CD4-positive, alpha-beta T cell (primary cell): ENCODE data around the gene LHFPL6. TPM values are rescaled to one million over a fixed set of nuclear protein-coding genes. Genes with fewer than 3 reads are reported as not detected.

Experiments used
- ATAC-seq: fragments of 200-7000 bp; cut with Tn5 transposase; one replicate; pipeline ENCODE4 v1.10.0; 2022; ENCODE audit warnings: mild to moderate bottlenecking; ENCODE audit not compliant: poor library complexity
- CTCF ChIA-PET: fragments of 350-600 bp; sonication (Branson Sonifier 250); formaldehyde crosslinking; loops from one replicate; lab custom pipeline; 2021; ENCODE audit warnings: antibody characterized with exemption, inconsistent platforms; lab: Charles Lee
- POLR2A ChIA-PET: fragments of 350-600 bp; sonication (Branson Sonifier 250); formaldehyde crosslinking; loops from one replicate; lab custom pipeline; 2021; ENCODE audit warnings: antibody characterized with exemption, inconsistent platforms; lab: Charles Lee
- DNase-seq, 14 experiments: peaks; one replicate each; pipeline ENCODE4 v3.0.0-alpha.2; 2013 to 2020; ENCODE audit warnings: mixed read lengths in 2 of 14
- H3K27ac ChIP-seq, 2 donors: one replicate each; pipeline versions ENCODE4 v1.5.1 to v1.7.0; 2013; ENCODE audit warnings: low read length in 2 of 2, low read depth in 1 of 2, mild to moderate bottlenecking in 1 of 2
- H3K27me3 ChIP-seq, 2 experiments: 1 replicate in 1 of 2; 2 replicates in 1 of 2; pipeline versions ENCODE4 v1.6.1 to v1.7.0; 2013; ENCODE audit warnings: low read length in 2 of 2, control low read depth in 1 of 2, mild to moderate bottlenecking in 1 of 2, moderate library complexity in 1 of 2; ENCODE audit not compliant: insufficient read depth in 2 of 2, control insufficient read depth in 1 of 2
- H3K36me3 ChIP-seq: one replicate; pipeline ENCODE4 v1.6.1; 2013; ENCODE audit warnings: low read length, control low read depth; ENCODE audit not compliant: insufficient read depth
- H3K4me1 ChIP-seq: one replicate; pipeline ENCODE4 v1.6.1; 2013; ENCODE audit warnings: low read length, control low read depth; ENCODE audit not compliant: insufficient read depth
- H3K4me3 ChIP-seq: one replicate; pipeline ENCODE4 v1.5.1; 2013; ENCODE audit warnings: mild to moderate bottlenecking, low read length, moderate library complexity
- H3K9me3 ChIP-seq, 2 experiments: 1 replicate in 1 of 2; 2 replicates in 1 of 2; pipeline versions ENCODE4 v1.6.1 to v1.7.0; 2013; ENCODE audit warnings: low read length in 2 of 2, mild to moderate bottlenecking in 2 of 2, control low read depth in 1 of 2, moderate library complexity in 1 of 2; ENCODE audit not compliant: control insufficient read depth in 1 of 2, insufficient read depth in 1 of 2
- H3K27ac Mint-ChIP-seq: one replicate; pipeline ENCODE4 v1.8.0; 2020; ENCODE audit warnings: mixed read lengths
- H3K27me3 Mint-ChIP-seq: one replicate; pipeline ENCODE4 v1.8.0; 2021; ENCODE audit warnings: mixed read lengths
- H3K36me3 Mint-ChIP-seq: one replicate; pipeline ENCODE4 v1.8.0; 2021; ENCODE audit warnings: low read depth, mixed read lengths
- H3K4me1 Mint-ChIP-seq: one replicate; pipeline ENCODE4 v1.8.0; 2021; ENCODE audit warnings: low read depth, mixed read lengths
- H3K4me3 Mint-ChIP-seq: one replicate; pipeline ENCODE4 v1.8.0; 2020; ENCODE audit warnings: mild to moderate bottlenecking, mixed read lengths
- H3K9me3 Mint-ChIP-seq: one replicate; pipeline ENCODE4 v1.8.0; 2020; ENCODE audit warnings: mixed read lengths
- CTCF ChIP-seq: fragments of 200-600 bp; IDR thresholded peaks from one replicate; pipeline ENCODE4 v1.8.0; 2022; ENCODE audit warnings: antibody characterized with exemption, mild to moderate bottlenecking
- intact Hi-C, 2 experiments: fragments of 100-400 bp; cut with DNase I in 1 of 2; cut with micrococcal nuclease in 1 of 2; formaldehyde crosslinking; loops; one replicate each; pipeline versions ENCODE4 v1.15.1 to v1.9.0; 2023 to 2025; cut with DNase I, micrococcal nuclease
- total RNA-seq, 174 experiments: library from RNA in 2 of 174; stranded (reverse) in 2 of 174; gene quantifications; one replicate each; pipeline ENCODE4 v1.2.3 and lab custom pipeline; 2021 to 2026

The LHFPL6 gene
- total RNA-seq, 2 experiments from 2014 or later: not detected

GRCh38 chr13:39444866-39445265 is 158.1 kb downstream of the LHFPL6 start:
- ChIA-PET CTCF (interaction anchor here (1.9 kb wide), 1 partner anchor 18 kb away, joined by 4 read pairs; no protein-coding TSS in a partner anchor), POLR2A (no interaction called here)
- Histone ChIP-seq H3K27me3 (peaks cover 0 to 7% of the 10 kb centered on the region in 2 experiments), H3K27ac (no peak overlapping the region), H3K9me3 (no peaks in the 10 kb centered on the region), H3K36me3 (no peaks in the 10 kb centered on the region), H3K4me3 (no peak overlapping the region), H3K4me1 (no peaks in the 10 kb centered on the region)
- DNase-seq: no peak
- Mint-ChIP-seq H3K36me3 (no peaks in the 10 kb centered on the region), H3K27ac (no peak overlapping the region), H3K4me3 (no peak overlapping the region), H3K4me1 (no peaks in the 10 kb centered on the region), H3K27me3 (peaks cover 43% of the 10 kb centered on the region), H3K9me3 (no peaks in the 10 kb centered on the region)
- no peak for TF ChIP-seq CTCF
- ATAC-seq: no peak
- intact Hi-C loops: no loop called here

- Mint-ChIP-seq H3K27ac (no peak overlapping the region), H3K4me3 (no peak overlapping the region), H3K27me3 (peaks cover 30% of the 10 kb centered on the region), H3K9me3 (no peaks in the 10 kb centered on the region), H3K4me1 (no peaks in the 10 kb centered on the region), H3K36me3 (no peaks in the 10 kb centered on the region)
- no peak for ATAC-seq
- intact Hi-C loops: no loop called here
- ChIA-PET CTCF (no interaction called here), POLR2A (interaction anchor here (0.6 kb wide), 1 partner anchor 9 kb away, joined by 3 read pairs; no protein-coding TSS in a partner anchor)
- peaks cover 0 to 8% of the 10 kb centered on the region in 2 experiments for H3K9me3 ChIP-seq
- H3K4me3 ChIP-seq: no peak overlapping the region
- no peak overlapping the region for H3K27ac ChIP-seq
- no peak for DNase-seq
- no peaks in the 10 kb centered on the region for H3K36me3 ChIP-seq
- no peaks in the 10 kb centered on the region for H3K27me3 ChIP-seq
- no peak for TF ChIP-seq CTCF
- H3K4me1 ChIP-seq: no peaks in the 10 kb centered on the region
These were observed 169.3 kb downstream of the LHFPL6 start for GRCh38 chr13:39433651-39434050.

- Mint-ChIP-seq H3K9me3 (no peaks in the 10 kb centered on the region), H3K27me3 (peaks cover 30% of the 10 kb centered on the region), H3K36me3 (no peaks in the 10 kb centered on the region), H3K4me1 (no peaks in the 10 kb centered on the region), H3K4me3 (no peak overlapping the region), H3K27ac (no peak overlapping the region)
- Histone ChIP-seq H3K4me3 (no peak overlapping the region), H3K27ac (no peak overlapping the region), H3K4me1 (no peaks in the 10 kb centered on the region), H3K36me3 (no peaks in the 10 kb centered on the region), H3K27me3 (no peaks in the 10 kb centered on the region), H3K9me3 (no peaks in the 10 kb centered on the region)
- DNase-seq (no peak), ATAC-seq (no peak)
- no peak for TF ChIP-seq CTCF
- ChIA-PET POLR2A (no interaction called here), CTCF (no interaction called here)
- intact Hi-C loops: no loop called here
These were observed 170.8 kb downstream of the LHFPL6 start for GRCh38 chr13:39432196-39432595.
